ENCODE measurements around the gene PMM1.
A peak's percentile ranks its signal among the peaks of the same experiment; 100 is the strongest.

The PMM1 gene

GRCh38 chr22:41625577-41625976, 35.9 kb upstream of the PMM1 start:
- ChIA-PET POLR2A (no interaction called here), CTCF (interaction anchor here (1.4 to 1.7 kb wide), 2 partner anchors 8 to 13 kb away, joined by 3 to 4 read pairs; no protein-coding TSS in a partner anchor)
- no peak for DNase-seq (ENCODE audit: extremely low spot score)
- no peak for TF ChIP-seq CTCF (IDR thresholded peaks at IDR 0.05; ENCODE audit: control extremely low read depth, extremely low read depth, low read depth, missing control alignments)

GRCh38 chr22:41621911-41622179, 32.2 kb upstream of the PMM1 start:
- ChIA-PET POLR2A (interaction anchor here (2.0 kb wide), 1 partner anchor 176 kb away, joined by 6 read pairs; the partner anchor contains the start of gene TOB2), CTCF (interaction anchor here (1.0 to 1.5 kb wide), 3 partner anchors 19 to 319 kb away, joined by 3 to 5 read pairs (median 4); no protein-coding TSS in a partner anchor)
- TF ChIP-seq CTCF (IDR thresholded peaks at IDR 0.05; ENCODE audit: control extremely low read depth, extremely low read depth, low read depth, missing control alignments) = no peak
- DNase-seq (ENCODE audit: extremely low spot score) = no peak

GRCh38 chr22:41621099-41621910, 31.7 kb upstream of the PMM1 start, which contains the start of gene XRCC6:
TSS of gene XRCC6 (plus strand) at chr22:41621295. CDS start at chr22:41622005, 710 bp downstream.
- DNase-seq (ENCODE audit: extremely low spot score) = peak; percentile 100
- ChIA-PET CTCF (interaction anchor here (1.0 to 1.5 kb wide), 4 partner anchors 20 to 320 kb away, joined by 3 to 5 read pairs (median 4); no protein-coding TSS in a partner anchor), POLR2A (interaction anchor here (0.6 to 2.0 kb wide), 4 partner anchors 13 to 325 kb away, joined by 3 to 6 read pairs (median 4); partner anchors contain the start of genes PMM1 and TOB2)
- no peak for TF ChIP-seq CTCF (IDR thresholded peaks at IDR 0.05; ENCODE audit: control extremely low read depth, extremely low read depth, low read depth, missing control alignments)

GRCh38 chr22:41620589-41621098, 31.0 kb upstream of the PMM1 start, which contains the start of gene DESI1:
TSS of gene DESI1 (minus strand) at chr22:41621043. CDS start at chr22:41620839, 204 bp downstream.
- TF ChIP-seq CTCF (IDR thresholded peaks at IDR 0.05; ENCODE audit: control extremely low read depth, extremely low read depth, low read depth, missing control alignments) = no peak
- peak; percentile 47 for DNase-seq (ENCODE audit: extremely low spot score)
- CTCF ChIA-PET = interaction anchor here (1.5 kb wide), 2 partner anchors 23 to 46 kb away, joined by 4 to 5 read pairs; no protein-coding TSS in a partner anchor
- POLR2A ChIA-PET = interaction anchor here (0.6 to 2.0 kb wide), 5 partner anchors 14 to 326 kb away, joined by 3 to 7 read pairs (median 6); partner anchors contain the start of genes PMM1 and TOB2

- ChIA-PET CTCF (interaction anchor here (1.2 to 2.0 kb wide), 4 partner anchors 16 to 47 kb away, joined by 4 to 5 read pairs (median 5); partner anchors contain the start of gene PMM1), POLR2A (interaction anchor here (1.5 to 2.0 kb wide), 2 partner anchors 30 to 174 kb away, joined by 6 to 7 read pairs; partner anchors contain the start of genes PMM1 and TOB2)
- TF ChIP-seq CTCF (IDR thresholded peaks at IDR 0.05; ENCODE audit: control extremely low read depth, extremely low read depth, low read depth, missing control alignments) = no peak
- peak; percentile 28 for DNase-seq (ENCODE audit: extremely low spot score)
Measured at GRCh38 chr22:41619979-41620588, 30.4 kb upstream of the PMM1 start.

GRCh38 chr22:41613456-41613855, 23.8 kb upstream of the PMM1 start:
- DNase-seq (ENCODE audit: extremely low spot score) = no peak
- TF ChIP-seq CTCF (IDR thresholded peaks at IDR 0.05; ENCODE audit: control extremely low read depth, extremely low read depth, low read depth, missing control alignments) = no peak
- ChIA-PET CTCF (interaction anchor here (0.8 to 1.8 kb wide), 4 partner anchors 9 to 15 kb away, joined by 3 to 6 read pairs (median 3); no protein-coding TSS in a partner anchor), POLR2A (no interaction called here)

Measured in GM10248 (cell line).